Right lobe of liver (tissue), 6 donors: ENCODE results near the gene PEAK3. TPM values are rescaled to one million over a fixed set of nuclear protein-coding genes. Genes with fewer than 3 reads are reported as not detected.

Source experiments
- ATAC-seq, 4 donors: fragments of 200-7000 bp; cut with Tn5 transposase; one replicate each; pipeline ENCODE4 v1.9.1; 2020; ENCODE audit warnings: mild to moderate bottlenecking in 4 of 4, moderate library complexity in 4 of 4
- DNase-seq, 3 donors: peaks; one replicate each; pipeline ENCODE4 v3.0.0-alpha.2; 2020
- H3K27ac ChIP-seq, 3 donors: fragments of 200-600 bp; one replicate each; pipeline ENCODE4 v1.8.0; 2022
- H3K27me3 ChIP-seq, 2 donors: fragments of 200-600 bp; one replicate each; pipeline ENCODE4 v1.8.0; 2022
- H3K36me3 ChIP-seq, 4 donors: fragments of 200-600 bp; sonication (generic) in 1 of 4; one replicate each; pipeline versions ENCODE4 v1.5.1 to v1.8.0; 2017 to 2022; ENCODE audit warnings: control low read depth in 1 of 4
- H3K4me1 ChIP-seq, 4 donors: fragments of 200-600 bp; sonication (generic) in 1 of 4; one replicate each; pipeline versions ENCODE4 v1.5.1 to v1.8.0; 2017 to 2022; ENCODE audit warnings: control low read depth in 1 of 4
- H3K4me3 ChIP-seq, 3 donors: fragments of 200-600 bp; one replicate each; pipeline ENCODE4 v1.8.0; 2022
- H3K9me3 ChIP-seq, 4 donors: fragments of 200-600 bp; sonication (generic) in 1 of 4; one replicate each; pipeline versions ENCODE4 v1.5.1 to v1.8.0; 2017 to 2022; ENCODE audit warnings: control low read depth in 1 of 4
- POLR2A ChIP-seq: fragments of 450-650 bp; IDR thresholded peaks from one replicate; pipeline ENCODE4 v1.6.1; 2017; ENCODE audit warnings: antibody characterized with exemption, mild to moderate bottlenecking
- WGBS: methylation state at CpG from one replicate; pipeline ENCODE4 v1.1.6; 2018; ENCODE audit warnings: low coverage, low lambda C conversion rate; ENCODE audit not compliant: insufficient coverage; ENCODE audit errors: missing lambda C conversion rate; 5-methylcytosine and 5-hydroxymethylcytosine counted together
- intact Hi-C, 2 donors: fragments of 100-400 bp; cut with DNase I; formaldehyde crosslinking; loops; one replicate each; pipeline versions ENCODE4 v1.11.2 to v1.14.1; 2022
- total RNA-seq, 6 experiments: library from RNA; depleted of rRNA in 2 of 6; stranded (reverse); fragments of >200 nt in 2 of 6; fragmentation: NEBNext Ultra II Directional in 3 of 6; extraction: Animal tissue kit (Norgen Biotek cat#: 25700) in 3 of 6; gene quantifications; one replicate each; pipeline versions ENCODE4 v1.1.0 to v1.2.4, GENCODE V29; 2016 to 2023
- TF ChIP-seq, protein P1 (sequence below), 4 donors: fragments of 200-600 bp in 3 of 4; fragments of 450-650 bp in 1 of 4; IDR thresholded peaks; one replicate each; pipeline versions ENCODE4 v1.5.1 to v1.8.0; 2016 to 2022; ENCODE audit warnings: antibody characterized with exemption in 4 of 4, mild to moderate bottlenecking in 2 of 4
- donor health status: DM: no; HTN: yes; CAD: no.
- donor health status: DM: no; HTN: no; CAD: no.
- donor health status: DM: no; HTN: no; CAD: no.
- donor health status: DM: no; HTN: yes; CAD: no.
- donor health status: DM: no; HTN: yes; CAD: no.

PEAK3 gene
- total RNA-seq, 6 experiments from 2014 or later, result 0.07 to 0.49 (median 0.36) TPM

DNA sequence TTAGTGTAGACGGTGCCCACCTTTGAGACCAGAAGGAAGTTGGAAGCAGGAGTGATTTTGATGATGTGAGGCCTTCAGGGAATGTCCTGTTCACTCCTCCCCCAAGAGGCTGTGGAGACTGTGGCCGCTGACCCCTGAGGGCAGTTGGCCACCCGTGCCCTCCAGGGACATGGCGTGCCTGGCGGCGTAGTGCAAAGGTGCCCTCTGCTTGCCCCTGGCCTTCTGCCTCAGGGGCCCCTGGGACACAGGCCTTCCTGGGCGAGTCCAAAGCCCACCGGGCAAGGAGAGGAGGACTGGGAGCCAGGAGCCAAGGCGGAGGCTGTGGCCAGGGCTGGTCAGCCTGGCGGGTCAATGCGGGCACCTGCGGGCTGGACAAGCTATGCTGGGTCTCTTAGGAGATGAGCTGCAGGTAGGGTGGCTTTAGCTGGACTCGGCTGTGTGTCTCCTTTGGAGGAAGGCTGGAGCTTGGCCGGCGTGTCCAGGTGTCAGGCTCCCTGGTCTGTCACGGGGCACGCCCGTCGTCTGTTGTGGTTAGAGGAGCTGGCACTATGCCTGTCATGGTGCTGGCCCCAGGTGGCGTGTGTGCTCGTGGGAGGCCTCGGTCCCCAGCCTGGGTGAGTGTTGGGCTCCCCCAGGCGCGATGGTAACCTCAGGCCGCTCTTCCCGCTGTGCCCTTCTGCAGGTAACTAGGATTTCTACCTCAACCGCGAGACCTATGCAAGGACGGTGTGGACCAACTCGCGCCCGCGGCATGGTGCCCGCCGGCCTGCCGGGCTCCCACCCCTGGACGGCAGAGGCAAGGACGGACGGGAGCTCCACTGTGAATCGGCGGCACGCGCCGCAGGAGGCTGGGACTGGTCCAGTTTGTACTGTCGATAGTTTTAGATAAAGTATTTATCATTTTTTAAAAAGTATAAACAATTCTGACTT, 52.6 kb downstream of the PEAK3 start:
- H3K36me3 ChIP-seq, result peaks cover 0 to 39% (median 8%) of the 10 kb centered on the region in 4 donors
- no peaks in the 10 kb centered on the region for H3K9me3 ChIP-seq
- no peak for TF ChIP-seq POLR2A
- TF ChIP-seq, protein P1, sequence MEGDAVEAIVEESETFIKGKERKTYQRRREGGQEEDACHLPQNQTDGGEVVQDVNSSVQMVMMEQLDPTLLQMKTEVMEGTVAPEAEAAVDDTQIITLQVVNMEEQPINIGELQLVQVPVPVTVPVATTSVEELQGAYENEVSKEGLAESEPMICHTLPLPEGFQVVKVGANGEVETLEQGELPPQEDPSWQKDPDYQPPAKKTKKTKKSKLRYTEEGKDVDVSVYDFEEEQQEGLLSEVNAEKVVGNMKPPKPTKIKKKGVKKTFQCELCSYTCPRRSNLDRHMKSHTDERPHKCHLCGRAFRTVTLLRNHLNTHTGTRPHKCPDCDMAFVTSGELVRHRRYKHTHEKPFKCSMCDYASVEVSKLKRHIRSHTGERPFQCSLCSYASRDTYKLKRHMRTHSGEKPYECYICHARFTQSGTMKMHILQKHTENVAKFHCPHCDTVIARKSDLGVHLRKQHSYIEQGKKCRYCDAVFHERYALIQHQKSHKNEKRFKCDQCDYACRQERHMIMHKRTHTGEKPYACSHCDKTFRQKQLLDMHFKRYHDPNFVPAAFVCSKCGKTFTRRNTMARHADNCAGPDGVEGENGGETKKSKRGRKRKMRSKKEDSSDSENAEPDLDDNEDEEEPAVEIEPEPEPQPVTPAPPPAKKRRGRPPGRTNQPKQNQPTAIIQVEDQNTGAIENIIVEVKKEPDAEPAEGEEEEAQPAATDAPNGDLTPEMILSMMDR (IDR thresholded peaks at IDR 0.05), result no peak
- H3K4me3 ChIP-seq, result no peak overlapping the region
- H3K4me1 ChIP-seq, result peaks cover 0 to 14% (median 0%) of the 10 kb centered on the region in 4 donors
- ATAC-seq (peak; percentile 41 to 78 (median 70)), DNase-seq (peak in 2 of 3 donors; percentile 78 to 88)
- no peaks in the 10 kb centered on the region for H3K27me3 ChIP-seq
- H3K27ac ChIP-seq, result no peak overlapping the region
- 85% methylated on average over 10 of the region's 45 CpGs for WGBS
- intact Hi-C loops, result loop anchor here in 1 of 2 donors (5.0 to 10.0 kb wide), 2 partner anchors 57 to 85 kb away; no protein-coding TSS in a partner anchor

DNA sequence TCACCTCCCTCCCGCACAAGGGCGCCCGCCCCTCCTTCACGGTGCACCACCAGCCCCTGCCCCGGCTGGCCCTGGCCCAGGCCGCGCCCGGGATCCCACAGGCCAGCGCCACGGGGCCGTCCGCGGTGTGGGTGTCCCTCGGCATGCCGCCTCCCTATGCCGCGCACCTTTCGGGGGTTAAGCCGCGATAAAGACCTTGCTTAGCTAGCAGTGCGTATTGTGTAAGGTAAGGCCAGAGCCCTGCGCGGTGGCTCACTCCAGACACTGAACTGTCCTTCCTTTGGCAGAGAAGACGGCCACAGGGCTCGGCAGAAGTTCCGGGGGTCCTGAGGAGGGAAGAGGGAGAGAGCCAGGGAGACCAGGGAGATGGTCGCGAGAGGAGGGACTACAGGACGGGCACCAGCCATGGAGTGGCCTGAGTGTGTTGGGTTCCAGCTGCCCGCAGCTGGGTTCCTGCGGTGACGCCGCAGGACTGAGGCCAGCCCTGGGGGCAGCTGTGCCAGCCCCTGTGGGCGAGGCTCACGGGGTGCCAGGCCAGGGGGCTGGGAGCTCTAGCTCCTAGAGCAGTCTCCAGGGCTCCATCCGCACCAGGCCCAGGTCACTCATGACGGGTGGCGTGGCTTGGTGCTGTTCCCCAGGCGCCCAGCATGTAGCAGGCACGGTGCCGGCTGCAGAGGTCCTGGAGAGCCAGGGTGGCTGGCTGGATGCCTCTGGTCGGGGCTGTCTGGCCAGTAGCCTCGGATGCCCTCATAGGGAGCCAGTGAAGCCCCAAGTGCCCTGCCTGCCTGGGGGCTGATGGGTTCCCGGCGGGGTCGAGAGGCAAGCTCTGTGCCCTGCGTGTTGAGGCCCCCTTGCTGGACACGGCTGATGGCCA, 53.6 kb downstream of the PEAK3 start:
- ATAC-seq, result peak; percentile 36 to 65 (median 54)
- H3K36me3 ChIP-seq, result peaks cover 0 to 39% (median 8%) of the 10 kb centered on the region in 4 donors
- peak in 1 of 3 donors; percentile 84 for DNase-seq
- H3K27ac ChIP-seq, result no peak overlapping the region
- no peaks in the 10 kb centered on the region for H3K9me3 ChIP-seq
- TF ChIP-seq, protein P1 (IDR thresholded peaks at IDR 0.05), result no peak
- TF ChIP-seq POLR2A, result no peak
- H3K27me3 ChIP-seq, result no peaks in the 10 kb centered on the region
- WGBS, result 88% methylated on average over 21 of the region's 48 CpGs
- H3K4me1 ChIP-seq, result peaks cover 0 to 14% (median 0%) of the 10 kb centered on the region in 4 donors
- no peak overlapping the region for H3K4me3 ChIP-seq
- intact Hi-C loops, result no loop called here

DNA sequence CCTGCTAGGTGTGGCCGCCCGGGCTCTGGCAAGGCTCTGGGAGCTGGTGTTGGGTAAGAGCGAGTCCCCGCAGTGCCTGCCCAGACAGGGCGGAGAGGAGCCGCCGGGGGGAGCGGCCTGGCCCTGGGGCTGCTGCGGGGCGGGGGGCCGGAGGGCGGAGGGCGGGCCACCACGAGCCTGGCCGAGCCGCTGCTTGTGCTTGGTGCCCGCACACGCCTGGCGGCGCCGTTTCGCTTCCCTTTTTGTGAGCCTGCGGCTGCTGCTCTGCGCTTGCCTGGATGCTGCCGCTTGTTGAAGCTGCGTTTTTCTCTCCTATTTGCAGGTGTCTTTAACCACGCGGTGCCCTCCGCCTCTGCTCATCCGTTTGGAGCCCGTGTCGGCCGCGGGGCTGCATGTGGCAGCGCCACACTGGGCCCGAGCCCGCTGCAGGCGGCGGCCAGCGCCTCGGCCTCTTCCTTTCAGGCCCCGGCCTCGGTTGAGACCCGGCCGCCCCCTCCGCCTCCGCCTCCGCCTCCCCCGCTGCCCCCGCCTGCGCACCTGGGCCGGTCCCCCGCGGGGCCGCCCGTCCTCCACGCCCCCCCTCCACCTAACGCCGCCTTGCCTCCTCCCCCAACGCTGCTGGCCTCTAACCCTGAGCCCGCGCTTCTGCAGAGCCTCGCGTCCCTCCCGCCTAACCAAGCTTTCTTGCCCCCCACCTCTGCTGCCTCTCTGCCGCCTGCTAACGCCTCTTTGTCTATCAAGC, 54.4 kb downstream of the PEAK3 start:
- Histone ChIP-seq H3K9me3 (no peaks in the 10 kb centered on the region), H3K4me1 (peaks cover 0 to 14% (median 0%) of the 10 kb centered on the region in 4 donors), H3K36me3 (peaks cover 0 to 39% (median 7%) of the 10 kb centered on the region in 4 donors), H3K27me3 (no peaks in the 10 kb centered on the region), H3K4me3 (no peak overlapping the region), H3K27ac (no peak overlapping the region)
- TF ChIP-seq, protein P1 (IDR thresholded peaks at IDR 0.05), result no peak
- TF ChIP-seq POLR2A, result no peak
- DNase-seq (peak in 1 of 3 donors; percentile 82), ATAC-seq (peak in 1 of 4 donors; percentile 55)
- WGBS, result 88% methylated on average over 42 of the region's 67 CpGs
- intact Hi-C loops, result no loop called here

DNA sequence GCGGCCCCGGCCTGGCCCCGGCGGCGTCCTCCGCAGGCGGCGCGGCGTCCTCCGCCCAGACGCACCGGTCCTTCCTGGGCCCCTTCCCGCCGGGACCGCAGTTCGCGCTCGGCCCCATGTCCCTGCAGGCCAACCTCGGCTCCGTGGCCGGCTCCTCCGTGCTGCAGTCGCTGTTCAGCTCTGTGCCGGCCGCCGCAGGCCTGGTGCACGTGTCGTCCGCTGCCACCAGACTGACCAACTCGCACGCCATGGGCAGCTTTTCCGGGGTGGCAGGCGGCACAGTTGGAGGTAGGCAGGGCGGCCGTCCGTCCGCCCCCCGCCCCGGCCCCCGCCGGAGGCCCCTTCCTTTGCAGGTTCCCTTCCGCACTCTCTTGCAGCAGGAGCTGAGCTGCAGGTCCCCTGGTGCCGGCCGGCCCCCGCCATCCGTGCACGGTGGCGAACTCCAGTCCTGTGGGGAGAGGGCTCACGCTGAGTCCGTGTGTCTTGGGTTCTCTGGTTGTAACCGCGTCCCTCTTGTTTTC, 55.1 kb downstream of the PEAK3 start:
- WGBS, result 97% methylated on average over 16 of the region's 53 CpGs
- no peak for ATAC-seq
- Histone ChIP-seq H3K4me3 (no peak overlapping the region), H3K36me3 (peaks cover 0 to 46% (median 7%) of the 10 kb centered on the region in 4 donors), H3K9me3 (no peaks in the 10 kb centered on the region), H3K27ac (no peak overlapping the region), H3K27me3 (no peaks in the 10 kb centered on the region), H3K4me1 (peaks cover 0 to 14% (median 0%) of the 10 kb centered on the region in 4 donors)
- no peak for TF ChIP-seq POLR2A
- TF ChIP-seq, protein P1 (IDR thresholded peaks at IDR 0.05), result no peak
- intact Hi-C loops, result no loop called here
- DNase-seq, result no peak
